GM10248 (cell line): ENCODE measurements around the gene TRIP13.

Source experiments
- CTCF ChIA-PET: fragments of 300-600 bp; sonication (Branson Sonifier 250); formaldehyde crosslinking; extraction: SDS; loops from one replicate; lab custom pipeline; 2021; ENCODE audit warnings: antibody characterized with exemption; lab: Yijun Ruan, JAX
- POLR2A ChIA-PET: fragments of 350-650 bp; sonication (Branson Sonifier 250); formaldehyde crosslinking; extraction: SDS; loops from one replicate; lab custom pipeline; 2020; ENCODE audit warnings: antibody characterized with exemption; lab: Yijun Ruan, JAX
- DNase-seq: peaks from one replicate; pipeline ENCODE4 v3.0.0; 2012; ENCODE audit errors: extremely low spot score
- TF ChIP-seq, protein P1 (sequence below): IDR thresholded peaks from 2 replicates; pipeline ENCODE4 v1.5.1; 2012; ENCODE audit warnings: mild to moderate bottlenecking, low read depth; ENCODE audit errors: extremely low read depth, missing control alignments, control extremely low read depth

Gene TRIP13

GRCh38 chr5:888638-889035 is 4.0 kb upstream of the TRIP13 start:
- ChIA-PET CTCF (interaction anchor here (1.0 to 1.9 kb wide), 4 partner anchors 14 to 756 kb away, joined by 3 to 10 read pairs (median 4); no protein-coding TSS in a partner anchor), POLR2A (no interaction called here)
- no peak for DNase-seq
- TF ChIP-seq, protein P1, sequence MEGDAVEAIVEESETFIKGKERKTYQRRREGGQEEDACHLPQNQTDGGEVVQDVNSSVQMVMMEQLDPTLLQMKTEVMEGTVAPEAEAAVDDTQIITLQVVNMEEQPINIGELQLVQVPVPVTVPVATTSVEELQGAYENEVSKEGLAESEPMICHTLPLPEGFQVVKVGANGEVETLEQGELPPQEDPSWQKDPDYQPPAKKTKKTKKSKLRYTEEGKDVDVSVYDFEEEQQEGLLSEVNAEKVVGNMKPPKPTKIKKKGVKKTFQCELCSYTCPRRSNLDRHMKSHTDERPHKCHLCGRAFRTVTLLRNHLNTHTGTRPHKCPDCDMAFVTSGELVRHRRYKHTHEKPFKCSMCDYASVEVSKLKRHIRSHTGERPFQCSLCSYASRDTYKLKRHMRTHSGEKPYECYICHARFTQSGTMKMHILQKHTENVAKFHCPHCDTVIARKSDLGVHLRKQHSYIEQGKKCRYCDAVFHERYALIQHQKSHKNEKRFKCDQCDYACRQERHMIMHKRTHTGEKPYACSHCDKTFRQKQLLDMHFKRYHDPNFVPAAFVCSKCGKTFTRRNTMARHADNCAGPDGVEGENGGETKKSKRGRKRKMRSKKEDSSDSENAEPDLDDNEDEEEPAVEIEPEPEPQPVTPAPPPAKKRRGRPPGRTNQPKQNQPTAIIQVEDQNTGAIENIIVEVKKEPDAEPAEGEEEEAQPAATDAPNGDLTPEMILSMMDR, result no peak

GRCh38 chr5:889075-889710 is 3.5 kb upstream of the TRIP13 start:
- DNase-seq, result no peak
- POLR2A ChIA-PET, result no interaction called here
- TF ChIP-seq, protein P1, result no peak
- CTCF ChIA-PET, result interaction anchor here (1.0 to 1.9 kb wide), 6 partner anchors 13 to 756 kb away, joined by 3 to 10 read pairs (median 3); no protein-coding TSS in a partner anchor

DNA sequence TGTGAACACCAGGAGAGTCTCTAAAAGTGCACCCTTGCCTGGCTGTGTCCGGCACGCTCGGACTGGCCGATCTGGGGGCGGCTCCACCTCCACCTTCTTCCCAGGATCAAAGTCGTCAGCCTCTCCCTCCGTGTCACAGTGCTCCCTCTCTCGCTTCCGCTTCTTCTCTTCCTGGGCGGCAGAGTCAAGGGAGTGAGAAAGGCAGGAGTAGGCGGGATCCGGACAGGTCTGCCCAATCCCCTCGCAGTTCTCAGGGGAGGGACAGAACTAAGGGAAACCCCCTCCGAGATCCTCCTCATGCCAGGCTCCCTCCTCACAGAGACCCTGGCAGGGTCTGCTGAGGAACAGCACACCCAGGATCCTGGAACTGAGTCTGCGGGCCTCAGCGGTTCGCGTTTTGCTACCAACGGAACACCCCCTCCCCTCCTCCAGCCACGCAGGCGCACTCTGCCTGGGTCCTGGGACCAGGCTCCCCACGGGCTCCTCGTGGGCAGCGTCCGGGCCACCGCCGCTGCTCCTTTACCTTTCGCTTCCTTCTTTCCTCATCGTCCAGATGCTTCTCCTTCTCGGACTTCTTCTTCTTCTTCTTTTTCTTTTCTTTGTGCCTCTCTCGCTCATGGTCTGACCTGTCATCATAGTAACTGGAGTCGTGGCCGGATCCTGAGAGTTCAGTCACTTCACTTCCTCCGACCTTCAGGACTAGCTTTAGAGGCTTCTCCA is 1.4 kb upstream of the TRIP13 start:
- ChIA-PET CTCF (interaction anchor here (1.1 to 5.4 kb wide), 4 partner anchors 13 to 570 kb away, joined by 3 to 38 read pairs (median 5); partner anchors contain the start of gene AHRR), POLR2A (no interaction called here)
- TF ChIP-seq, protein P1, result no peak
- DNase-seq, result peak; percentile 54

DNA sequence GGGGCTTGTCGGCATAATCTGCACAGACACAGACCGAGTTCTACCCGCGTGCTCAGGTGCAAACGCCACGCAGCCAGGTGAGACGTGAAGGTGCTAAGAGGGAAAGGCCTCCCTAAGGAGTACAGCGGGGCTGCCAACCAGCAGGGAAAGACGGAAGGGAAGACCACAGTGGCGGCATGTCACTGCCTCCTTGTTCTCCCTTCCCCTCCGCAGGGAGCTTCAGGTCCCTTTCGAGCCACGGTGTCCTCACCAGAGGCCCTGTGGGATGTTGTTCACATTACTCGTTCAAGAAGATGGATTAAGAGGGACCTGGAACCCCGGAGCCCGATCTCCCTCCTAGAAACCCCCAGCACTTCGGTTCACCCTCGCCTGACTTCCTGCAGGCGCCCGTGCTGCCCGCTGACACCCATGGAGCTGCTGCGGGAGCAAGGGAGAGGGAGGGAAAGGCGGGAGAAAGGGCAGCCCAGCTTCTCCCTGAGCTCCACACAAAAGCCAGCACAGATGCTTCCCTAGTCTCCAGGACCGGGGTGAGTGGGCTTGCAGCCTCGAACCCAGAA is 769 bp upstream of the TRIP13 start:
- CTCF ChIA-PET, result interaction anchor here (1.1 to 5.4 kb wide), 5 partner anchors 12 to 575 kb away, joined by 3 to 38 read pairs (median 3); partner anchors contain the start of gene AHRR
- POLR2A ChIA-PET, result no interaction called here
- TF ChIP-seq, protein P1, result no peak
- DNase-seq, result peak; percentile 49

GRCh38 chr5:893137-893506 is 438 bp downstream of the TRIP13 start:
- ChIA-PET POLR2A (no interaction called here), CTCF (interaction anchor here (0.7 to 5.4 kb wide), 7 partner anchors 11 to 705 kb away, joined by 3 to 38 read pairs (median 3); partner anchors contain the start of gene PDCD6)
- TF ChIP-seq, protein P1, result no peak
- no peak for DNase-seq

DNA sequence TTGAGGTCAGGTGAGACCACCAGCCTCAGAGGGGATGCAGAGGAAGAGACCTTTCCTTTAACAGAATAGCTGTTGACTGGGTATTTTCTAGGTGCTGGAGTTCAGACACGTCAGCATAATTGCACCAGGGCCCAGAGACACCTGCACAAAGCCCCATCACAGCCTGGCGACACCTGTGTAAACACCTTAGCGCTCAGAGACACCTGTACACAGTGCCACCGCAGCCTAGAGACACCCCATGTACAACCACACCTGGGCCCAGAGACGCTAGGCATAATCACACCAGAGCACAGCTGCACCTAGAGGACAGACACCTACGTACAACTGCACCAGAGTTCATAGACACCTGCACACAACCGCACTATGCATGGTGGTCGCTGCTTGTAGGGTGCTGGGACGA is 1.0 kb downstream of the TRIP13 start:
- TF ChIP-seq, protein P1, result no peak
- CTCF ChIA-PET, result interaction anchor here (0.7 to 5.4 kb wide), 5 partner anchors 10 to 705 kb away, joined by 3 to 38 read pairs (median 3); partner anchors contain the start of gene PDCD6
- DNase-seq, result no peak
- POLR2A ChIA-PET, result no interaction called here
